A549 (cell line): Measurements from ENCODE around the gene RXRG. TPM values are rescaled to one million over a fixed set of nuclear protein-coding genes. Genes with fewer than 3 reads are reported as not detected.

Experiments used
- ATAC-seq, 2 experiments: fragments of 200-7000 bp in 1 of 2; fragments of >200 bp in 1 of 2; cut with Nextera tagmentation in 1 of 2; cut with Tn5 transposase in 1 of 2; 3 replicates each; pipeline versions ENCODE4 v1.8.0 to v1.9.1; 2018 to 2020; ENCODE audit warnings: mild to moderate bottlenecking in 1 of 2, moderate library complexity in 1 of 2
- CTCF ChIA-PET: fragments of 300-600 bp; sonication (Branson Sonifier 250); formaldehyde crosslinking; extraction: SDS; loops from one replicate; lab custom pipeline; 2021; ENCODE audit warnings: antibody characterized with exemption, inconsistent platforms; lab: Yijun Ruan, JAX
- POLR2A ChIA-PET: fragments of 350-600 bp; formaldehyde crosslinking; extraction: SDS; loops from one replicate; lab custom pipeline; 2021; ENCODE audit warnings: antibody characterized with exemption, inconsistent platforms; lab: Yijun Ruan, JAX
- DNase-seq, 2 experiments: peaks; one replicate each; pipeline versions ENCODE4 v3.0.0 to v3.0.0-alpha.2; 2011 to 2016; ENCODE audit warnings: low read depth in 1 of 2, low spot score in 1 of 2
- FAIRE-seq: peaks from 2 replicates; lab custom pipeline; 2011; peaks lifted over from hg19 to GRCh38; lab: Jason Lieb, UNC
- H3K27ac ChIP-seq, 2 experiments: fragments of >200 bp; sonication (Bioruptor Twin); formaldehyde crosslinking; 3 replicates each; pipeline ENCODE4 v1.5.1; 2016 to 2017
- H3K4me1 ChIP-seq: fragments of >200 bp; sonication (Bioruptor Twin); formaldehyde crosslinking; 3 replicates; pipeline ENCODE4 v1.6.1; 2016
- H3K4me2 ChIP-seq: fragments of >200 bp; sonication (Bioruptor Twin); formaldehyde crosslinking; 3 replicates; pipeline ENCODE4 v1.6.1; 2016
- H3K4me3 ChIP-seq: fragments of >200 bp; sonication (Bioruptor Twin); formaldehyde crosslinking; 3 replicates; pipeline ENCODE4 v1.5.1; 2016
- H3K9me3 ChIP-seq: fragments of >200 bp; sonication (Bioruptor Twin); formaldehyde crosslinking; 3 replicates; pipeline ENCODE4 v1.6.1; 2016
- CBX2 ChIP-seq: fragments of 200-600 bp; sonication (generic); IDR thresholded peaks from 2 replicates; pipeline ENCODE4 v1.6.1; 2016; ENCODE audit warnings: low read depth, mild to moderate bottlenecking, borderline replicate concordance
- CEBPB ChIP-seq, 2 experiments: fragments of >200 bp in 1 of 2; sonication (Bioruptor Twin) in 1 of 2; formaldehyde crosslinking in 1 of 2; IDR thresholded peaks; 2 replicates each; pipeline ENCODE4 v1.6.1; 2012 to 2016
- CTCF ChIP-seq: fragments of >200 bp; sonication (Bioruptor Twin); formaldehyde crosslinking; IDR thresholded peaks from 3 replicates; pipeline ENCODE4 v1.5.1; 2016
- EHF ChIP-seq: fragments of 250-450 bp; sonication (Bioruptor Pico); IDR thresholded peaks from 2 replicates; pipeline ENCODE4 v1.5.0; 2020; ENCODE audit warnings: mild to moderate bottlenecking
- EHMT2 ChIP-seq: fragments of 200-600 bp; sonication (generic); IDR thresholded peaks from 2 replicates; pipeline ENCODE4 v1.6.1; 2016; ENCODE audit warnings: antibody characterized with exemption, low read depth, mild to moderate bottlenecking, moderate library complexity
- FOSL2 ChIP-seq, 2 experiments: fragments of 450-650 bp in 1 of 2; fragments of >200 bp in 1 of 2; sonication (Bioruptor Twin) in 1 of 2; formaldehyde crosslinking; IDR thresholded peaks; 2 replicates each; pipeline versions ENCODE4 v1.5.0 to v1.6.1; 2016 to 2020; ENCODE audit warnings: mild to moderate bottlenecking in 1 of 2, moderate library complexity in 1 of 2
- FOXS1 ChIP-seq: fragments of 250-450 bp; sonication (Bioruptor Pico); IDR thresholded peaks from 2 replicates; pipeline ENCODE4 v1.5.0; 2020; ENCODE audit warnings: mild to moderate bottlenecking, moderate library complexity
- HOXA7 ChIP-seq: fragments of 250-450 bp; sonication (Bioruptor Pico); IDR thresholded peaks from 2 replicates; pipeline ENCODE4 v1.5.0; 2020; ENCODE audit warnings: mild to moderate bottlenecking, moderate library complexity
- JUNB ChIP-seq: fragments of >200 bp; sonication (Bioruptor Twin); formaldehyde crosslinking; IDR thresholded peaks from 2 replicates; pipeline ENCODE4 v1.6.1; 2016
- KDM1A ChIP-seq: fragments of 200-600 bp; sonication (generic); IDR thresholded peaks from 2 replicates; pipeline ENCODE4 v1.6.1; 2016; ENCODE audit warnings: low read depth, mild to moderate bottlenecking
- KDM5A ChIP-seq: fragments of 200-600 bp; sonication (generic); IDR thresholded peaks from 2 replicates; pipeline ENCODE4 v1.6.1; 2016; ENCODE audit warnings: antibody characterized with exemption, mild to moderate bottlenecking
- MAFK ChIP-seq: fragments of 450-650 bp; IDR thresholded peaks from 2 replicates; pipeline ENCODE4 v1.6.1; 2014; ENCODE audit not compliant: partially characterized antibody
- MAZ ChIP-seq: fragments of 150-350 bp; IDR thresholded peaks from 2 replicates; pipeline ENCODE4 v1.6.1; 2014; ENCODE audit warnings: antibody characterized with exemption, low read depth, low read length, borderline replicate concordance
- NFE2L2 ChIP-seq: fragments of 150-350 bp; conservative IDR thresholded peaks from 2 replicates; pipeline ENCODE4 v1.6.1; 2014; ENCODE audit warnings: low read length
- NPAS2 ChIP-seq: fragments of 250-450 bp; sonication (Bioruptor Pico); IDR thresholded peaks from 2 replicates; pipeline ENCODE4 v1.8.0; 2022; ENCODE audit warnings: mild to moderate bottlenecking, moderate library complexity, borderline replicate concordance
- PHF8 ChIP-seq: fragments of 200-600 bp; sonication (generic); IDR thresholded peaks from 2 replicates; pipeline ENCODE4 v1.6.1; 2016; ENCODE audit warnings: low read depth, mild to moderate bottlenecking, antibody characterized with exemption, moderate library complexity, borderline replicate concordance
- POLR2A ChIP-seq: IDR thresholded peaks from 2 replicates; pipeline ENCODE4 v1.6.1; 2012; ENCODE audit warnings: mild to moderate bottlenecking, low read length
- POLR2AphosphoS2 ChIP-seq: conservative IDR thresholded peaks from 2 replicates; pipeline ENCODE4 v1.6.1; 2012; ENCODE audit warnings: low read length, improper control_type of control experiment, inconsistent platforms
- RARB ChIP-seq: fragments of 250-450 bp; sonication (Bioruptor Pico); IDR thresholded peaks from 2 replicates; pipeline ENCODE4 v1.8.0; 2021; ENCODE audit warnings: mild to moderate bottlenecking, moderate library complexity
- REST ChIP-seq: fragments of 200-600 bp; sonication (generic); IDR thresholded peaks from 2 replicates; pipeline ENCODE4 v1.6.1; 2016; ENCODE audit warnings: antibody characterized with exemption, mild to moderate bottlenecking, moderate library complexity
- SREBF2 ChIP-seq: fragments of 450-650 bp; IDR thresholded peaks from 2 replicates; pipeline ENCODE4 v1.6.1; 2014; ENCODE audit warnings: mild to moderate bottlenecking, moderate library complexity
- USF2 ChIP-seq: fragments of 450-650 bp; IDR thresholded peaks from 2 replicates; pipeline ENCODE4 v1.6.1; 2014; ENCODE audit warnings: antibody characterized with exemption
- ZNF302 ChIP-seq: fragments of 250-450 bp; sonication (Bioruptor Pico); IDR thresholded peaks from 2 replicates; pipeline ENCODE4 v1.9.0; 2021; ENCODE audit warnings: inconsistent platforms, mild to moderate bottlenecking, moderate library complexity
- ZSCAN20 ChIP-seq: fragments of 250-450 bp; sonication (Bioruptor Pico); IDR thresholded peaks from 2 replicates; pipeline ENCODE4 v1.8.0; 2022; ENCODE audit warnings: mild to moderate bottlenecking, moderate library complexity
- WGBS: methylation state at CpG from one replicate; pipeline ENCODE4 v1.1.6; 2017; ENCODE audit errors: missing lambda C conversion rate; 5-methylcytosine and 5-hydroxymethylcytosine counted together
- polyA plus RNA-seq, 4 experiments: library from polyadenylated mRNA; depleted of rRNA in 3 of 4; stranded (reverse); fragments of >200 nt; fragmentation: RNase III in 1 of 4; extraction: RNeasy Plus Mini Kit Qiagen cat#74134 plus additional on column Dnase treatment in 1 of 4; gene quantifications; 2 replicates in 3 of 4; 3 replicates in 1 of 4; pipeline ENCODE4 v1.2.3, GENCODE V29; 2011 to 2017

The RXRG gene
- polyA plus RNA-seq, 2 of the 4 experiments (the other 2 are of a cell fraction), result not detected

- TF ChIP-seq USF2 (no peak), EHMT2 (no peak), CTCF (peak; percentile 33; the same call in 2 of the 3 replicates), CBX2 (no peak), JUNB (no peak), ZNF302 (CRISPR knock-in tag) (no peak), HOXA7 (no peak), EHF (no peak), RARB (CRISPR knock-in tag) (no peak), FOSL2 (IDR thresholded peaks at IDR 0.05) (no peak), FOSL2 (CRISPR knock-in tag; IDR thresholded peaks at IDR 0.05) (peak; percentile 76), SREBF2 (no peak), MAZ (no peak), ZSCAN20 (CRISPR knock-in tag) (no peak), POLR2AphosphoS2 (no peak), NFE2L2 (no peak)
Measured at GRCh38 chr1:165408518-165408917, 36.4 kb downstream of the RXRG start (continued).

GRCh38 chr1:165407398-165407797 lies 37.5 kb downstream of the RXRG start:
- FAIRE-seq, result no peak
- no peak for ATAC-seq
- H3K4me3 ChIP-seq, result no peak overlapping the region
- H3K4me2 ChIP-seq, result no peak overlapping the region
- no peaks in the 10 kb centered on the region for H3K9me3 ChIP-seq
- POLR2A ChIA-PET, result no interaction called here
- no peaks in the 10 kb centered on the region for H3K4me1 ChIP-seq
- DNase-seq, result no peak
- CTCF ChIA-PET, result interaction anchor here (1.1 to 8.2 kb wide), 5 partner anchors 14 to 194 kb away, joined by 3 to 69 read pairs (median 4); no protein-coding TSS in a partner anchor
- H3K27ac ChIP-seq, result no peak overlapping the region
- TF ChIP-seq CEBPB (IDR thresholded peaks at IDR 0.05) (no peak), MAFK (no peak), HOXA7 (no peak), POLR2AphosphoS2 (no peak), NPAS2 (CRISPR knock-in tag) (no peak), ZNF302 (CRISPR knock-in tag) (no peak), FOXS1 (CRISPR knock-in tag) (no peak), REST (no peak), POLR2A (no peak), RARB (CRISPR knock-in tag) (no peak), KDM1A (no peak), KDM5A (no peak), PHF8 (no peak), FOSL2 (IDR thresholded peaks at IDR 0.05) (no peak), FOSL2 (CRISPR knock-in tag; IDR thresholded peaks at IDR 0.05) (no peak)
- WGBS, result 27% methylated on average over 4 of the region's 4 CpGs
